GM13976 (cell line): ENCODE measurements around the gene GALNT1.
"Not testable (repeated sequence)": the region's sequence is repeated elsewhere in the genome, so short reads cannot be mapped to it uniquely, and the experiment has no call there.

Source experiments
- DNase-seq: peaks from one replicate; pipeline ENCODE4 v3.0.0; 2012; ENCODE audit warnings: low spot score
- in situ Hi-C: fragments of 300-500 bp; cut with MboI; formaldehyde crosslinking; loops from one replicate; pipeline ENCODE4 v1.12.0; 2022; ENCODE audit warnings: low sequenced_read_pairs, mixed read lengths, inconsistent platforms; ENCODE audit not compliant: unreplicated experiment
- TF ChIP-seq, protein P1 (sequence below): IDR thresholded peaks from 2 replicates; pipeline ENCODE4 v1.5.1; 2012; ENCODE audit warnings: borderline replicate concordance, mild to moderate bottlenecking; ENCODE audit not compliant: insufficient read depth; ENCODE audit errors: extremely low read depth, missing control alignments, control extremely low read depth

GALNT1 gene

GRCh38 chr18:35559867-35560266 lies 21.7 kb upstream of the GALNT1 start:
- TF ChIP-seq, protein P1, sequence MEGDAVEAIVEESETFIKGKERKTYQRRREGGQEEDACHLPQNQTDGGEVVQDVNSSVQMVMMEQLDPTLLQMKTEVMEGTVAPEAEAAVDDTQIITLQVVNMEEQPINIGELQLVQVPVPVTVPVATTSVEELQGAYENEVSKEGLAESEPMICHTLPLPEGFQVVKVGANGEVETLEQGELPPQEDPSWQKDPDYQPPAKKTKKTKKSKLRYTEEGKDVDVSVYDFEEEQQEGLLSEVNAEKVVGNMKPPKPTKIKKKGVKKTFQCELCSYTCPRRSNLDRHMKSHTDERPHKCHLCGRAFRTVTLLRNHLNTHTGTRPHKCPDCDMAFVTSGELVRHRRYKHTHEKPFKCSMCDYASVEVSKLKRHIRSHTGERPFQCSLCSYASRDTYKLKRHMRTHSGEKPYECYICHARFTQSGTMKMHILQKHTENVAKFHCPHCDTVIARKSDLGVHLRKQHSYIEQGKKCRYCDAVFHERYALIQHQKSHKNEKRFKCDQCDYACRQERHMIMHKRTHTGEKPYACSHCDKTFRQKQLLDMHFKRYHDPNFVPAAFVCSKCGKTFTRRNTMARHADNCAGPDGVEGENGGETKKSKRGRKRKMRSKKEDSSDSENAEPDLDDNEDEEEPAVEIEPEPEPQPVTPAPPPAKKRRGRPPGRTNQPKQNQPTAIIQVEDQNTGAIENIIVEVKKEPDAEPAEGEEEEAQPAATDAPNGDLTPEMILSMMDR: no peak
- in situ Hi-C loops: no loop called here
- no peak for DNase-seq

DNA sequence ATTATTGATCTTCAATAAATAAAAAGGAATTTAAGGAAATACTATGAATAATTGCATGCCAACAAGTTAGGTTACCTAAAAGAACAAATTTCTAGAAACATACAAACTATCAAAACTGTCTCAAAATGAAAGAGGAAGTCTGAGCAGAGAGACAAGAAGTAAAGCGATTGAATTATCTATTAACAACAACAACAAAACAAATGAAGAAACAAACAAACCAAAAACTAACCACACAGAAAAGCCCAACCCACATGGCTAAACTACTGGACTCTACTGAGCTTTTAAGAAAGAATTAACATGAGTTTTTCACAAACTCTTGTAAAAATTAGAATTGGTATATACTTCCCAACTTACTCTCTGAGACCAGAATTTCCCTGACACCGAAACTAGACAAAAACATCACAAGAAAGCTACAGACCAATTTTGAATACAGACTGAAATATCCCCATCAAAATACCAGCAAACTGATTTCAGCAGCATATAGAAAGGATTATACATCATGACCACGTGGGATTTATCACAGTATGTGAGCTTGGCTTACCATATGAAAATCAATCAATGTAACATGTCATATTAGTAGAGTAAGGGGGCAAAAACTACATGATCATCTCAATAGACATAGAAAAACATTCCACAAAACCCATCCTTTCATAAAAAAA lies 16.6 kb upstream of the GALNT1 start:
- in situ Hi-C loops: no loop called here
- TF ChIP-seq, protein P1: no peak
- DNase-seq: peak; percentile 15

GRCh38 chr18:35566019-35566418 lies 15.5 kb upstream of the GALNT1 start:
- TF ChIP-seq, protein P1: no peak
- DNase-seq: no peak
- in situ Hi-C loops: no loop called here

GRCh38 chr18:35570182-35570581 lies 11.4 kb upstream of the GALNT1 start:
- TF ChIP-seq, protein P1: no peak
- in situ Hi-C loops: no loop called here
- DNase-seq: no peak

- TF ChIP-seq, protein P1: no peak
- DNase-seq: no peak
- in situ Hi-C loops: no loop called here
These were observed 10.4 kb upstream of the GALNT1 start for GRCh38 chr18:35571138-35571537.

DNA sequence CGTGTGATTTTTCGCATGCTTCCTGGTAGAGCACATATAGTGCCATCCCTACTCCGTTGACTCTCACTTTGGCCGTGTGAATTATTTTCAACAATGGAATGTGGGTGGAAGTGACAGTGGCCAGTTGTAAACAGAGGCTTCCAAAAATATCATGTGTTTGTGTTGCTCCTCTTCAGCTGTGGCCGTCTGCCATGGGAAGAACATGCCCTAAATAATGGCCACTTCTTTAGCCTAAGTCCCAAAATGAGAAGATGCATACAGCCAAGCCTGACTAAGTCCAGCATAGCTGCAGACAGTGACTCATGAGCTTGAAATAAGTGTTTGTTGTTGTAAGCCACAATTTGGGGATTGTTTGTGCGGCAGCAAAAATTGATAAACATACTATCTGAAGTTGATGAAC lies 8.9 kb upstream of the GALNT1 start:
- in situ Hi-C loops: no loop called here
- DNase-seq: no peak
- TF ChIP-seq, protein P1: no peak

DNA sequence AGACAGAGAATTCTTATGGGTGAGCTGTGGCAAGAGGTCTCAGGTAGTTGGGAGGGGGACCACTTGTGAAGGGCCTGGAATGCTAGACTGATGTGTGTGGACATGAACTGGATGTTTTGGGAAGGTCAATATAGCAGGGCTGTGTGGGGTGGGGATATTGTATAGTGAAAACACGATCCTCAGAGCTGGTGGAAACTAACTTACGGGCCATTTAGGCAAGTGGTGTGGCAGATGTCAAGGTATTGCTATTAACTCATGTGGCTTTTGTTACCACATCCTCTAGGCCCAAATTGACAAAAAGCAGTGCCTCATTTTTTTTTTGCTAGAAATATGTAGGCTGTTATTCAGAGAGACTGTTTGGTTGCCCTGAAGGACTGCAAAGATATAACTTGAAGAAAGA lies 8.0 kb upstream of the GALNT1 start:
- in situ Hi-C loops: no loop called here
- TF ChIP-seq, protein P1: no peak
- no peak for DNase-seq

DNA sequence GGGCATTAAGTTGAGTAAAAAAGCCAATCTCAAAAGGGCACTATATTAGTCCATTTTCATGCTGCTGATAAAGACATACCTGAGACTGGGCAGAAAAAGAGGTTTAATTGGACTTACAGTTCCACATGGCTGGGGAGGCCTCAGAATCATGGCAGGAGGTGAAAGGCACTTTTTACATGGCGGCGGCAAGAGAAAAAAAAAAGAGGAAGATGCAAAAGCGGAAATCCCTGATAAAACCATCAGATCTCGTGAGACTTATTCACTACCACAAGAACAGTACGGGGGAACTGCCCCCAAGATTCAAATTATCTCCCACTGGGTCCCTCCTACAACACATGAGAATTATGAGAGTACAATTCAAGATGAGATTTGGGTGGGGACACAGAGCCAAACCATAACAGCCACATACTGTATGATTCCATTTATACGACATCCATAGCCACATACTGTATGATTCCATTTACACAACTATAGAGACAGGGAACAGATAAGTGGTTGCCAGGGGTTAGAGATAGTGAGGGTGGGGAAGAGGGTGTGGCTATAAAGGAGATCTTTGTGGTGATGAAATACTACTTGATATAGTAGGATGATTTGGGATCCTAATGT lies 5.2 kb upstream of the GALNT1 start:
- in situ Hi-C loops, DNase-seq: not testable (repeated sequence)
